K562 (cell line): ENCODE results near the gene SOX8. TPM values are rescaled to one million over a fixed set of nuclear protein-coding genes. Genes with fewer than 3 reads are reported as not detected.

Source experiments
- ATAC-seq: fragments of 200-7000 bp; cut with Tn5 transposase; 3 replicates; pipeline ENCODE4 v1.9.1; 2020; ENCODE audit warnings: moderate library complexity
- BruUV-seq: library from RNA; stranded (reverse); fragments of 400-500 nt; replicated peaks from 2 replicates; lab custom pipeline; 2021; lab: Mats Ljungman, UMichigan
- CTCF ChIA-PET: fragments of 300-600 bp; formaldehyde crosslinking; extraction: SDS; loops from one replicate; lab custom pipeline; 2021; ENCODE audit warnings: low intra/inter-chr PET ratio; lab: Yijun Ruan, JAX
- POLR2A ChIA-PET: fragments of 300-600, 350-650 bp; sonication (Branson Sonifier 250); formaldehyde crosslinking; extraction: SDS; loops from one replicate; lab custom pipeline; 2021; ENCODE audit warnings: antibody characterized with exemption, inconsistent platforms; lab: Yijun Ruan, JAX
- DNase-seq, 4 experiments: peaks; one replicate each; pipeline versions ENCODE4 v3.0.0 to v3.0.0-alpha.2; 2011 to 2018; ENCODE audit warnings: low spot score in 3 of 4, mixed read lengths in 3 of 4; ENCODE audit errors: extremely low read depth in 1 of 4
- FAIRE-seq: peaks from 2 replicates; lab custom pipeline; 2011; peaks lifted over from hg19 to GRCh38; lab: Jason Lieb, UNC
- H2AFZ ChIP-seq: 2 replicates; pipeline ENCODE4 v1.6.0; 2011; ENCODE audit warnings: low read depth, low read length, control low read depth, inconsistent platforms
- H3K27ac ChIP-seq: fragments of 200-600 bp; 3 replicates; pipeline ENCODE4 v1.8.0; 2011; ENCODE audit warnings: low read depth, mild to moderate bottlenecking, control low read depth, inconsistent platforms, low read length, moderate library complexity, mixed read lengths; ENCODE audit errors: extremely low read depth
- H3K27me3 ChIP-seq, 2 experiments: fragments of 300-600 bp in 1 of 2; 2 replicates in 1 of 2; 3 replicates in 1 of 2; pipeline versions ENCODE4 v1.6.0 to v1.8.0; 2011; ENCODE audit warnings: inconsistent platforms in 2 of 2, low read length in 2 of 2, mild to moderate bottlenecking in 1 of 2, mixed read lengths in 1 of 2, moderate library complexity in 1 of 2; ENCODE audit not compliant: control insufficient read depth in 2 of 2, insufficient read depth in 2 of 2
- H3K36me3 ChIP-seq: fragments of 300-600 bp; 3 replicates; pipeline ENCODE4 v1.8.0; 2011; ENCODE audit warnings: mild to moderate bottlenecking, low read length, inconsistent platforms; ENCODE audit not compliant: control insufficient read depth, insufficient read depth
- H3K4me1 ChIP-seq, 2 experiments: fragments of 200-600 bp in 1 of 2; replicated peaks in 1 of 2; 2 replicates in 1 of 2; 3 replicates in 1 of 2; pipeline versions ENCODE4 v1.5.1 to v1.8.0; 2011; ENCODE audit warnings: inconsistent platforms in 2 of 2, low read length in 2 of 2, mild to moderate bottlenecking in 1 of 2, mixed read lengths in 1 of 2, moderate library complexity in 1 of 2; ENCODE audit not compliant: control insufficient read depth in 2 of 2, insufficient read depth in 2 of 2
- H3K4me2 ChIP-seq: 2 replicates; pipeline ENCODE4 v1.6.1; 2011; ENCODE audit warnings: low read length, control low read depth, inconsistent platforms, mixed read lengths; ENCODE audit not compliant: insufficient read depth
- H3K4me3 ChIP-seq: fragments of 200-600 bp; sonication (generic), shearing (Covaris generic); 2 replicates; pipeline ENCODE4 v1.5.1; 2016; ENCODE audit warnings: control low read depth, inconsistent platforms
- H3K79me2 ChIP-seq: fragments of 200-600 bp; 3 replicates; pipeline ENCODE4 v1.8.0; 2011; ENCODE audit warnings: low read length, inconsistent platforms; ENCODE audit not compliant: control insufficient read depth, insufficient read depth
- H3K9ac ChIP-seq, 2 experiments: 2 replicates each; pipeline versions ENCODE4 v1.6.0 to v1.6.1; 2011; ENCODE audit warnings: low read depth in 2 of 2, low read length in 2 of 2, control low read depth in 1 of 2, inconsistent platforms in 1 of 2, mild to moderate bottlenecking in 1 of 2, mixed read lengths in 1 of 2; ENCODE audit not compliant: insufficient read depth in 1 of 2
- H3K9me1 ChIP-seq: one replicate; pipeline ENCODE4 v1.6.0; 2011; ENCODE audit warnings: inconsistent platforms, mild to moderate bottlenecking, low read length, moderate library complexity; ENCODE audit not compliant: control insufficient read depth, insufficient read depth
- H3K9me3 ChIP-seq: replicated peaks from 2 replicates; pipeline ENCODE4 v1.5.1; 2011; ENCODE audit warnings: low read depth, low read length, inconsistent platforms; ENCODE audit not compliant: control insufficient read depth, insufficient read depth
- H4K20me1 ChIP-seq: replicated peaks from 2 replicates; pipeline ENCODE4 v1.6.1; 2011; ENCODE audit warnings: low read length, inconsistent platforms, mixed read lengths; ENCODE audit not compliant: control insufficient read depth, insufficient read depth
- SMAD4 ChIP-seq: fragments of 250-450 bp; sonication (Bioruptor Pico); conservative IDR thresholded peaks from 2 replicates; pipeline ENCODE4 v1.8.0; 2021; ENCODE audit warnings: inconsistent platforms, mild to moderate bottlenecking, moderate library complexity
- WGBS: fragments of 100-300 bp; shearing (Covaris generic); methylation state at CpG from one replicate; pipeline ENCODE4 v1.1.6; 2016; ENCODE audit warnings: low coverage, mixed read lengths; ENCODE audit not compliant: insufficient coverage; ENCODE audit errors: missing lambda C conversion rate; 5-methylcytosine and 5-hydroxymethylcytosine counted together
- in situ Hi-C: fragments of 300-500 bp; cut with MboI; formaldehyde crosslinking; loops from 4 replicates; pipeline ENCODE4 v1.15.0; 2018; ENCODE audit warnings: inconsistent platforms, mixed read lengths
- intact Hi-C: fragments of 100-400 bp; cut with micrococcal nuclease; formaldehyde crosslinking; loops from 2 replicates; pipeline ENCODE4 v1.14.2; 2022
- polyA plus RNA-seq, 8 experiments: library from polyadenylated mRNA; depleted of rRNA in 4 of 8; stranded (reverse) in 5 of 8; unstranded in 3 of 8; fragments of >200 nt; fragmentation: Nextera tagmentation in 2 of 8; fragmentation: Illumina TruSeq in 1 of 8; extraction: Ambion mirVana in 2 of 8; extraction: Trizol in 1 of 8; gene quantifications; 2 replicates each; pipeline versions ENCODE4 v1.2.1 to v1.2.3, GENCODE V29; 2011 to 2014; ENCODE audit warnings: inconsistent platforms in 1 of 8, missing spikeins in 1 of 8
- total RNA-seq, 7 experiments: library from RNA; depleted of rRNA in 6 of 7; stranded (reverse); fragments of >200 nt in 6 of 7; fragmentation: Illumina TruSeq in 2 of 7; extraction: Trizol in 2 of 7; gene quantifications; 2 replicates each; pipeline versions ENCODE4 v1.2.1 to v1.2.3, GENCODE V29; 2011 to 2021; ENCODE audit warnings: low replicate concordance in 1 of 7
- TF ChIP-seq, protein P1 (sequence below), 2 experiments: fragments of 450-650 bp in 1 of 2; IDR thresholded peaks; 2 replicates each; pipeline ENCODE4 v1.6.1; 2011 to 2017; ENCODE audit warnings: low read depth in 2 of 2, antibody characterized with exemption in 1 of 2, borderline replicate concordance in 1 of 2, low read length in 1 of 2, mild to moderate bottlenecking in 1 of 2, mixed read lengths in 1 of 2; ENCODE audit not compliant: control insufficient read depth in 1 of 2
- TF ChIP-seq, protein P2 (sequence below): sonication (generic); formaldehyde crosslinking; IDR thresholded peaks from 2 replicates; pipeline ENCODE4 v1.8.0; 2022; ENCODE audit warnings: mild to moderate bottlenecking, missing genetic modification reagents, borderline replicate concordance

SOX8 gene
- total and polyA plus RNA-seq, 9 of the 15 experiments (the other 6 are each of a cell fraction or from before 2014, with no cell fraction given) = 0.07 to 0.15 (median 0.15) TPM; not detected in 6

DNA sequence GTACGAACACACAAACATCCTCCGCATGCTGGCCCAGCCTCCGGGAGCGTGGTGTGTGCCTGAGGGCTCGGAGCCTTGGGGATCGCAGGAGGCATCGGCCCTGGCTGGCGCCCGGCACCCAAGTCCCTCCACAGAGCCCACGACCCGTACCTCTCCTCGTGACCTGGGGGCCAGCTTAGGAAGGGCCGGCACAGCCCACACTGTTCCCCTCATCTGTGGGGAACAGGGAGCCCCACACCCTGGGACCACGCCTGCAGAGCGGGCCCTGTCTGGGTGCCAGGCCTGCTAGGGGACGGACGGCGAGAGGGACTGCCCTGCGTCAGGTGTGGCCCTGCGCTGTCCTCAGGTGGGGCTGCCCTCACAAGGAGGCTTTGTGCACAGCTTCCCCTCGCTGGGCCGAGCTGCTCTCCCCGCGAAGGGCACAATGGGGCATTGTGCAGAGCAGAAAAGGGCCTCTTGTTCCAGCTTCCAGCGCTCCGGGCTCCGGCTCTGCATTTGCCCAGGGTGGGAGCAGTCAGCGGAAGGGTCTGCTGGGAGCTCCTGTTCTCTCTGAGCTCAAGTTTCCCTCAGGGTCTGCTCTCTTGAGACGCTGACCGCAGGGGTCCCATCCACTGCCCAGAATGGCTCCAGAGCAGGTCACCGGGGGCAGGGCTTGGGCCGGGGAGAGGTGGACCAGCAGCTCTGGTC is 9.1 kb upstream of the SOX8 start:
- Histone ChIP-seq H3K4me2 (no peak overlapping the region), H3K27ac (no peak overlapping the region), H3K4me1 (peaks cover 4 to 57% of the 10 kb centered on the region in 2 experiments; a peak in 3 of 5 replicates)
- CTCF ChIA-PET = no interaction called here
- ATAC-seq (no peak), FAIRE-seq (no peak), DNase-seq (no peak)
- POLR2A ChIA-PET = interaction anchor here (0.6 kb wide), 2 partner anchors 88 to 663 kb away, joined by 3 read pairs; no protein-coding TSS in a partner anchor
- in situ Hi-C loops = no loop called here
- no peak for TF ChIP-seq SMAD4 (CRISPR knock-in tag)
- TF ChIP-seq, protein P1, sequence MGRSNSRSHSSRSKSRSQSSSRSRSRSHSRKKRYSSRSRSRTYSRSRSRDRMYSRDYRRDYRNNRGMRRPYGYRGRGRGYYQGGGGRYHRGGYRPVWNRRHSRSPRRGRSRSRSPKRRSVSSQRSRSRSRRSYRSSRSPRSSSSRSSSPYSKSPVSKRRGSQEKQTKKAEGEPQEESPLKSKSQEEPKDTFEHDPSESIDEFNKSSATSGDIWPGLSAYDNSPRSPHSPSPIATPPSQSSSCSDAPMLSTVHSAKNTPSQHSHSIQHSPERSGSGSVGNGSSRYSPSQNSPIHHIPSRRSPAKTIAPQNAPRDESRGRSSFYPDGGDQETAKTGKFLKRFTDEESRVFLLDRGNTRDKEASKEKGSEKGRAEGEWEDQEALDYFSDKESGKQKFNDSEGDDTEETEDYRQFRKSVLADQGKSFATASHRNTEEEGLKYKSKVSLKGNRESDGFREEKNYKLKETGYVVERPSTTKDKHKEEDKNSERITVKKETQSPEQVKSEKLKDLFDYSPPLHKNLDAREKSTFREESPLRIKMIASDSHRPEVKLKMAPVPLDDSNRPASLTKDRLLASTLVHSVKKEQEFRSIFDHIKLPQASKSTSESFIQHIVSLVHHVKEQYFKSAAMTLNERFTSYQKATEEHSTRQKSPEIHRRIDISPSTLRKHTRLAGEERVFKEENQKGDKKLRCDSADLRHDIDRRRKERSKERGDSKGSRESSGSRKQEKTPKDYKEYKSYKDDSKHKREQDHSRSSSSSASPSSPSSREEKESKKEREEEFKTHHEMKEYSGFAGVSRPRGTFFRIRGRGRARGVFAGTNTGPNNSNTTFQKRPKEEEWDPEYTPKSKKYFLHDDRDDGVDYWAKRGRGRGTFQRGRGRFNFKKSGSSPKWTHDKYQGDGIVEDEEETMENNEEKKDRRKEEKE (IDR thresholded peaks at IDR 0.05; ENCODE audit: borderline replicate concordance in 1 of 2, control insufficient read depth in 1 of 2, low read depth in 2 of 2, low read length in 1 of 2) = no peak
- TF ChIP-seq, protein P2, sequence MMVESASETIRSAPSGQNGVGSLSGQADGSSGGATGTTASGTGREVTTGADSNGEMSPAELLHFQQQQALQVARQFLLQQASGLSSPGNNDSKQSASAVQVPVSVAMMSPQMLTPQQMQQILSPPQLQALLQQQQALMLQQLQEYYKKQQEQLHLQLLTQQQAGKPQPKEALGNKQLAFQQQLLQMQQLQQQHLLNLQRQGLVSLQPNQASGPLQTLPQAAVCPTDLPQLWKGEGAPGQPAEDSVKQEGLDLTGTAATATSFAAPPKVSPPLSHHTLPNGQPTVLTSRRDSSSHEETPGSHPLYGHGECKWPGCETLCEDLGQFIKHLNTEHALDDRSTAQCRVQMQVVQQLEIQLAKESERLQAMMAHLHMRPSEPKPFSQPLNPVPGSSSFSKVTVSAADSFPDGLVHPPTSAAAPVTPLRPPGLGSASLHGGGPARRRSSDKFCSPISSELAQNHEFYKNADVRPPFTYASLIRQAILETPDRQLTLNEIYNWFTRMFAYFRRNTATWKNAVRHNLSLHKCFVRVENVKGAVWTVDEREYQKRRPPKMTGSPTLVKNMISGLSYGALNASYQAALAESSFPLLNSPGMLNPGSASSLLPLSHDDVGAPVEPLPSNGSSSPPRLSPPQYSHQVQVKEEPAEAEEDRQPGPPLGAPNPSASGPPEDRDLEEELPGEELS (CRISPR knock-in tag) = no peak
- TF ChIP-seq, all 486 proteins: peak for 0
- 36% methylated on average over 30 of the region's 32 CpGs for WGBS
- Histone ChIP-seq H3K9me1 (no peaks in the 10 kb centered on the region), H3K9me3 (no peaks in the 10 kb centered on the region; the same call in 1 of the 2 replicates), H2AFZ (no peak overlapping the region), H3K4me3 (no peak overlapping the region), H3K9ac (no peak overlapping the region; a peak in 1 of 4 replicates), H3K79me2 (0 out of 3 replicates have a peak, but pooled peaks cover 8% of the 10 kb centered on the region), H3K27me3 (peaks cover 38 to 63% of the 10 kb centered on the region in 2 experiments), H3K36me3 (no peaks in the 10 kb centered on the region; the same call in 2 of the 3 replicates), H4K20me1 (peaks cover 12% of the 10 kb centered on the region; the same call in 1 of the 2 replicates)
- intact Hi-C loops = no loop called here
- no TSS peak for BruUV-seq
